ENCODE measurements around the gene HAUS6. TPM values are rescaled to one million over a fixed set of nuclear protein-coding genes. Genes with fewer than 3 reads are reported as not detected.

Gene HAUS6
- total RNA-seq, 1 experiment from 2014 or later, result 15.8 TPM

DNA sequence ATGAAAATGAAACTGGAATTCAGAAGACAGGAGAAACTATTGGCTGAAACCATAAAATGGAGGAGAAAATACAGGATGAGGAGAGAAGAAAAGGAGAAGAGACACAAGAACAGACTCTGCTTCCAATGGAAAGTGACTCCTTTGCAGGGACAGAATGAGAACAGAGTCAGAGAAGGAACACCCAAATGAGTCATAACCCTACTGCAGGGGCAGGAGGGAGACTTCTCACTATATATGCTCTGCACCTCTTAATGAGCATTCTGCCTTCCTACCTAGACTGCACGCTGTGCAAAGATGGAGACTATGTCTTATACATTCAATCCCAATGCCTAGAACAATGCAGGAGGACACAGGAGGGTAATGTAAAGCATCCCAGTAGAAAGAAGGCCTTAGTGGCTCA lies 71.8 kb downstream of the HAUS6 start:
- CTCF ChIA-PET, result interaction anchor here (0.7 to 5.5 kb wide), 3 partner anchors 85 to 1220 kb away, joined by 3 to 95 read pairs (median 3); no protein-coding TSS in a partner anchor
- TF ChIP-seq, protein P1, sequence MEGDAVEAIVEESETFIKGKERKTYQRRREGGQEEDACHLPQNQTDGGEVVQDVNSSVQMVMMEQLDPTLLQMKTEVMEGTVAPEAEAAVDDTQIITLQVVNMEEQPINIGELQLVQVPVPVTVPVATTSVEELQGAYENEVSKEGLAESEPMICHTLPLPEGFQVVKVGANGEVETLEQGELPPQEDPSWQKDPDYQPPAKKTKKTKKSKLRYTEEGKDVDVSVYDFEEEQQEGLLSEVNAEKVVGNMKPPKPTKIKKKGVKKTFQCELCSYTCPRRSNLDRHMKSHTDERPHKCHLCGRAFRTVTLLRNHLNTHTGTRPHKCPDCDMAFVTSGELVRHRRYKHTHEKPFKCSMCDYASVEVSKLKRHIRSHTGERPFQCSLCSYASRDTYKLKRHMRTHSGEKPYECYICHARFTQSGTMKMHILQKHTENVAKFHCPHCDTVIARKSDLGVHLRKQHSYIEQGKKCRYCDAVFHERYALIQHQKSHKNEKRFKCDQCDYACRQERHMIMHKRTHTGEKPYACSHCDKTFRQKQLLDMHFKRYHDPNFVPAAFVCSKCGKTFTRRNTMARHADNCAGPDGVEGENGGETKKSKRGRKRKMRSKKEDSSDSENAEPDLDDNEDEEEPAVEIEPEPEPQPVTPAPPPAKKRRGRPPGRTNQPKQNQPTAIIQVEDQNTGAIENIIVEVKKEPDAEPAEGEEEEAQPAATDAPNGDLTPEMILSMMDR (IDR thresholded peaks at IDR 0.05; ENCODE audit: unreplicated experiment), result no peak
- Mint-ChIP-seq H3K4me3 (ENCODE audit: unreplicated experiment) (no peak overlapping the region), H3K27ac (ENCODE audit: low read depth, unreplicated experiment) (no peak overlapping the region), H3K4me1 (ENCODE audit: insufficient read depth, unreplicated experiment) (peaks cover 11% of the 10 kb centered on the region), H3K9me3 (ENCODE audit: unreplicated experiment) (no peaks in the 10 kb centered on the region), H3K36me3 (ENCODE audit: insufficient read depth, unreplicated experiment) (no peaks in the 10 kb centered on the region), H3K27me3 (ENCODE audit: insufficient read depth, unreplicated experiment) (no peaks in the 10 kb centered on the region)
- BruUV-seq (replicated peaks), result no TSS peak
- POLR2A ChIA-PET, result no interaction called here
- intact Hi-C loops (cut with micrococcal nuclease), result no loop called here
- DNase-seq (ENCODE audit: unreplicated experiment), result peak; percentile 8

DNA sequence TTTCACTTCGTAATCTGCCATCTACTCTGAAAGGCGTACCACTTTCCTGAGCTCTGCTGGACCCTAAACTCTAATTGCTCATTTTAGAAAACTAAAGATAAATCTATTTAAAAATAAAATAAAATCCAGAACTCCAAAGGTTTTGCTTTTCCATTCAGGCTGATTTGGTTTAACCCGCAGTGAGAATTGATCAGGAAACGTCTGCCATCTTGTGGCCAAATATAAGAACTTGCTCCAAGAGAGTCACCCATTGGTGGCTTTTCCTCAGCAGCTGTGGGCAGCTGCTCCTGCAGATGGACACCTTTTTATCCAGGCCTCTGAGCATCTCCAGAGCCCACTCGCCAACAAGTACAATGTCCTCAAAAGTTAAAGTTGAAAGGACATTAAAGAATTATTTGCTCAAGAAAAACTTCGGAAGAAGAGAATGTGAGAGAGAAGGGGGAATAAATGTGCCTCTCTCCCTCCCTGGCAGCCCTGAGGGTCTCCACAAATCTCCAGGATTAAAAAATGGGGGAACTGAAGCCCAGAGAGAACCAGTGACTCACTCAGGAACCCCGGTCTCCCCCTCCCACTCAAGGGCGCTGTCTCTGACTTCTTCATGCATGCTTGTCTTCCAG lies 73.8 kb downstream of the HAUS6 start:
- BruUV-seq (replicated peaks), result no TSS peak
- intact Hi-C loops (cut with micrococcal nuclease), result loop anchor here (1.0 to 5.0 kb wide), 5 partner anchors 428 to 1498 kb away; no protein-coding TSS in a partner anchor
- CTCF ChIA-PET, result interaction anchor here (0.6 to 5.5 kb wide), 61 partner anchors 8 to 1502 kb away, joined by 3 to 95 read pairs (median 4); no protein-coding TSS in a partner anchor
- TF ChIP-seq, protein P1 (IDR thresholded peaks at IDR 0.05; ENCODE audit: unreplicated experiment), result peak; percentile 64
- Mint-ChIP-seq H3K4me3 (ENCODE audit: unreplicated experiment) (no peak overlapping the region), H3K9me3 (ENCODE audit: unreplicated experiment) (no peaks in the 10 kb centered on the region), H3K27me3 (ENCODE audit: insufficient read depth, unreplicated experiment) (peaks cover 2% of the 10 kb centered on the region), H3K36me3 (ENCODE audit: insufficient read depth, unreplicated experiment) (no peaks in the 10 kb centered on the region), H3K4me1 (ENCODE audit: insufficient read depth, unreplicated experiment) (peaks cover 11% of the 10 kb centered on the region), H3K27ac (ENCODE audit: low read depth, unreplicated experiment) (no peak overlapping the region)
- peak; percentile 79 for DNase-seq (ENCODE audit: unreplicated experiment)
- POLR2A ChIA-PET, result interaction anchor here (0.6 to 1.2 kb wide), 2 partner anchors 20 to 853 kb away, joined by 3 to 7 read pairs; partner anchors contain the start of gene RRAGA

DNA sequence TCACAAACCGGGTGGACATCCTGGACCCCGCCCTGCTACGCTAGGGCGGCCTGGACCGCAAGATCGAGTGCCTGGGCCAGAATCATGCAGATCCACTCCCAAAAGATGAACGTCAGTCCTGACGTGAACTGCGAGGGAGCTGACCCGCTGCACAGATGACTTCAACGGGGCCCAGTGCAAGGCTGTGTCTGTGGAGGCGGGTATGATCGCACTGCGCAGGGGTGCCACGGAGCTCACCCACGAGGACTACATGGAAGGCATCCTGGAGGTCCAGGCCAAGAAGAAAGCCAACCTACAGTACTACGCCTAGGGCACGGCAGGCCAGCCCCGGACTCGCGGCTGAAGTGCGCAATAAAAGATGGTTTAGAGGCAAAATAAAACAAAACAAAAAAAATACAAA lies 74.9 kb downstream of the HAUS6 start:
- POLR2A ChIA-PET, result no interaction called here
- no peak overlapping the region for H3K27ac Mint-ChIP-seq (ENCODE audit: low read depth, unreplicated experiment)
- peaks cover 11% of the 10 kb centered on the region for H3K4me1 Mint-ChIP-seq (ENCODE audit: insufficient read depth, unreplicated experiment)
- TF ChIP-seq, protein P1 (IDR thresholded peaks at IDR 0.05; ENCODE audit: unreplicated experiment), result no peak
- intact Hi-C loops (cut with micrococcal nuclease), result loop anchor here (2.0 to 5.0 kb wide), 4 partner anchors 429 to 1497 kb away; no protein-coding TSS in a partner anchor
- H3K36me3 Mint-ChIP-seq (ENCODE audit: insufficient read depth, unreplicated experiment), result no peaks in the 10 kb centered on the region
- peaks cover 14% of the 10 kb centered on the region for H3K27me3 Mint-ChIP-seq (ENCODE audit: insufficient read depth, unreplicated experiment)
- BruUV-seq (replicated peaks), result no TSS peak
- H3K4me3 Mint-ChIP-seq (ENCODE audit: unreplicated experiment), result no peak overlapping the region
- DNase-seq (ENCODE audit: unreplicated experiment), result no peak
- no peaks in the 10 kb centered on the region for H3K9me3 Mint-ChIP-seq (ENCODE audit: unreplicated experiment)
- CTCF ChIA-PET, result interaction anchor here (0.5 to 5.5 kb wide), 32 partner anchors 12 to 1504 kb away, joined by 3 to 95 read pairs (median 4); no protein-coding TSS in a partner anchor

DNA sequence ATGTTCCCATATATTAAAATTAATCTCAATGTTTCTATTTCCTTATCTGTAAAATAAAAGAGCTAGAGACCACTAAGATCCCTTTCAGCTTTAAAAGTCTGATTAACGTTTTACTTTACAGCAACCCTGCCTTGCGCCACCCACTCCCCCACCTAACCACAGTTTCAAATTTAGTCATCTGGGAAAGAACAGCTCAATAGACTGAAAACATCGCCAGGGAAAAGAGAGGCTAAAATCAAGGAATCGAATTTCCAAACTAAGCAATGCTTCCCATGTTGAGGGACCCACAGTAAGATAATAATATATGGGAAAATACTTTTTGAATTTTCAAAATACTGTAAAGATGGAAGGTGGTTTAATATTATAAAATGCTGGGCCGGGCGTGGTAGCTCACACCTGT lies 76.3 kb downstream of the HAUS6 start:
- peaks cover 11% of the 10 kb centered on the region for H3K4me1 Mint-ChIP-seq (ENCODE audit: insufficient read depth, unreplicated experiment)
- ChIA-PET CTCF (interaction anchor here (0.6 to 5.5 kb wide), 14 partner anchors 9 to 1498 kb away, joined by 3 to 95 read pairs (median 4); no protein-coding TSS in a partner anchor), POLR2A (no interaction called here)
- no peaks in the 10 kb centered on the region for H3K36me3 Mint-ChIP-seq (ENCODE audit: insufficient read depth, unreplicated experiment)
- intact Hi-C loops (cut with micrococcal nuclease), result loop anchor here (5.0 kb wide), 2 partner anchors 431 to 619 kb away; no protein-coding TSS in a partner anchor
- H3K27ac Mint-ChIP-seq (ENCODE audit: low read depth, unreplicated experiment), result no peak overlapping the region
- BruUV-seq (replicated peaks), result no TSS peak
- H3K9me3 Mint-ChIP-seq (ENCODE audit: unreplicated experiment), result no peaks in the 10 kb centered on the region
- DNase-seq (ENCODE audit: unreplicated experiment), result no peak
- H3K27me3 Mint-ChIP-seq (ENCODE audit: insufficient read depth, unreplicated experiment), result peaks cover 15% of the 10 kb centered on the region
- TF ChIP-seq, protein P1 (IDR thresholded peaks at IDR 0.05; ENCODE audit: unreplicated experiment), result no peak
- H3K4me3 Mint-ChIP-seq (ENCODE audit: unreplicated experiment), result no peak overlapping the region

Measured in MCF 10A (cell line).